Osteoblast (primary cell): ENCODE measurements around the gene TNFRSF19. TPM values are rescaled to one million over a fixed set of nuclear protein-coding genes. Genes with fewer than 3 reads are reported as not detected.

Source experiments
- DNase-seq: peaks from one replicate; pipeline ENCODE4 v3.0.0; 2011; ENCODE audit warnings: low spot score, mixed read lengths; ENCODE audit not compliant: insufficient read length; ENCODE audit errors: missing footprints
- H2AFZ ChIP-seq: 2 replicates; pipeline ENCODE4 v1.6.0; 2011; ENCODE audit warnings: mild to moderate bottlenecking, low read length
- H3K27ac ChIP-seq: 2 replicates; pipeline ENCODE4 v1.5.1; 2011; ENCODE audit warnings: mild to moderate bottlenecking, low read depth, low read length, moderate library complexity
- H3K27me3 ChIP-seq: 2 replicates; pipeline ENCODE4 v1.6.0; 2012; ENCODE audit warnings: mild to moderate bottlenecking, control low read depth, inconsistent platforms, low read length, moderate library complexity; ENCODE audit not compliant: insufficient read depth
- H3K36me3 ChIP-seq: 2 replicates; pipeline ENCODE4 v1.5.1; 2011; ENCODE audit warnings: mild to moderate bottlenecking, low read length, control low read depth, moderate library complexity; ENCODE audit not compliant: insufficient read depth
- H3K4me1 ChIP-seq: 2 replicates; pipeline ENCODE4 v1.5.1; 2011; ENCODE audit warnings: mild to moderate bottlenecking, low read length, control low read depth, moderate library complexity; ENCODE audit not compliant: insufficient read depth
- H3K4me2 ChIP-seq: 2 replicates; pipeline ENCODE4 v1.6.0; 2011; ENCODE audit warnings: mild to moderate bottlenecking, low read length; ENCODE audit not compliant: insufficient read depth
- H3K4me3 ChIP-seq: fragments of 200-600 bp; sonication (generic); 3 replicates; pipeline ENCODE4 v1.5.1; 2012; ENCODE audit warnings: mild to moderate bottlenecking, low read length, inconsistent platforms; ENCODE audit not compliant: insufficient read depth
- H3K79me2 ChIP-seq: 2 replicates; pipeline ENCODE4 v1.6.0; 2012; ENCODE audit warnings: mild to moderate bottlenecking, low read length, control low read depth, inconsistent platforms; ENCODE audit not compliant: insufficient read depth
- H3K9me3 ChIP-seq: 2 replicates; pipeline ENCODE4 v1.5.1; 2011; ENCODE audit warnings: low read depth, low read length, control low read depth
- H4K20me1 ChIP-seq: 2 replicates; pipeline ENCODE4 v1.6.0; 2012; ENCODE audit warnings: mild to moderate bottlenecking, low read length, control low read depth; ENCODE audit not compliant: insufficient read depth
- CTCF ChIP-seq: IDR thresholded peaks from 2 replicates; pipeline ENCODE4 v1.5.1; 2011; ENCODE audit warnings: mild to moderate bottlenecking, low read depth, low read length, moderate library complexity; ENCODE audit errors: extremely low read depth
- total RNA-seq: library from RNA; depleted of rRNA; stranded (reverse); fragments of >200 nt; gene quantifications from 2 replicates; pipeline ENCODE4 v1.2.3, GENCODE V29; 2012

Gene TNFRSF19
- total RNA-seq, 1 donor: 73.8 TPM

- no peak overlapping the region for H3K4me3 ChIP-seq
- no peak overlapping the region for H3K4me2 ChIP-seq
- TF ChIP-seq CTCF: no peak
- H3K27me3 ChIP-seq: no peaks in the 10 kb centered on the region
- H3K4me1 ChIP-seq: peaks cover 60% of the 10 kb centered on the region
- no peaks in the 10 kb centered on the region for H3K9me3 ChIP-seq
- H2AFZ ChIP-seq: no peak overlapping the region
- H3K79me2 ChIP-seq: no peaks in the 10 kb centered on the region
- H3K27ac ChIP-seq: peak overlapping the region; percentile 97
- H3K36me3 ChIP-seq: peaks cover 18% of the 10 kb centered on the region
- DNase-seq: no peak
- no peaks in the 10 kb centered on the region for H4K20me1 ChIP-seq
These were observed 101.7 kb downstream of the TNFRSF19 start for GRCh38 chr13:23671897-23672296.

GRCh38 chr13:23672616-23673015, 102.4 kb downstream of the TNFRSF19 start:
- Histone ChIP-seq H3K27me3 (no peaks in the 10 kb centered on the region), H3K79me2 (no peaks in the 10 kb centered on the region), H4K20me1 (no peaks in the 10 kb centered on the region), H3K4me3 (no peak overlapping the region), H3K36me3 (peaks cover 15% of the 10 kb centered on the region), H2AFZ (no peak overlapping the region), H3K27ac (peak overlapping the region; percentile 97), H3K4me2 (no peak overlapping the region), H3K9me3 (no peaks in the 10 kb centered on the region), H3K4me1 (peaks cover 60% of the 10 kb centered on the region)
- TF ChIP-seq CTCF: no peak
- DNase-seq: no peak

GRCh38 chr13:23673354-23673753, 103.1 kb downstream of the TNFRSF19 start:
- no peak for TF ChIP-seq CTCF
- peak; percentile 93 for DNase-seq
- Histone ChIP-seq H3K9me3 (no peaks in the 10 kb centered on the region), H3K4me3 (no peak overlapping the region), H3K4me2 (peak overlapping the region; percentile 13), H3K79me2 (no peaks in the 10 kb centered on the region), H4K20me1 (no peaks in the 10 kb centered on the region), H3K36me3 (peaks cover 8% of the 10 kb centered on the region), H3K27ac (peak overlapping the region; percentile 97), H3K4me1 (peaks cover 58% of the 10 kb centered on the region), H2AFZ (no peak overlapping the region), H3K27me3 (no peaks in the 10 kb centered on the region)

- TF ChIP-seq CTCF: no peak
- DNase-seq: no peak
- H4K20me1 ChIP-seq: no peaks in the 10 kb centered on the region
- peaks cover 6% of the 10 kb centered on the region for H3K36me3 ChIP-seq
- peaks cover 58% of the 10 kb centered on the region for H3K4me1 ChIP-seq
- no peaks in the 10 kb centered on the region for H3K27me3 ChIP-seq
- H3K9me3 ChIP-seq: no peaks in the 10 kb centered on the region
- peak overlapping the region; percentile 97 for H3K27ac ChIP-seq
- H3K4me2 ChIP-seq: peak overlapping the region; percentile 13
- no peak overlapping the region for H3K4me3 ChIP-seq
- H3K79me2 ChIP-seq: no peaks in the 10 kb centered on the region
- H2AFZ ChIP-seq: no peak overlapping the region
These were observed 103.8 kb downstream of the TNFRSF19 start for GRCh38 chr13:23673867-23674605.
